Left ventricle myocardium inferior (tissue), 1 donor: ENCODE results near the gene EFCAB8. TPM values are rescaled to one million over a fixed set of nuclear protein-coding genes. Genes with fewer than 3 reads are reported as not detected.

Experiments used
- DNase-seq: peaks from one replicate; pipeline ENCODE4 v3.0.0-alpha.2; 2020
- H3K27ac ChIP-seq: fragments of 200-600 bp; replicated peaks from 2 replicates; pipeline ENCODE4 v1.8.0; 2021
- H3K27me3 ChIP-seq: fragments of 200-600 bp; 2 replicates; pipeline ENCODE4 v1.8.0; 2021; ENCODE audit warnings: low read depth
- H3K36me3 ChIP-seq: fragments of 200-600 bp; 2 replicates; pipeline ENCODE4 v1.8.0; 2021
- H3K4me1 ChIP-seq: fragments of 200-600 bp; 2 replicates; pipeline ENCODE4 v1.8.0; 2021
- H3K4me3 ChIP-seq: fragments of 200-600 bp; 2 replicates; pipeline ENCODE4 v1.8.0; 2021; ENCODE audit warnings: mild to moderate bottlenecking, moderate library complexity
- H3K9me3 ChIP-seq: fragments of 200-600 bp; replicated peaks from 2 replicates; pipeline ENCODE4 v1.8.0; 2021
- intact Hi-C: fragments of 100-400 bp; cut with micrococcal nuclease; formaldehyde crosslinking; loops from one replicate; pipeline ENCODE4 v1.11.0; 2022
- total RNA-seq: library from RNA; stranded (reverse); fragmentation: NEBNext Ultra II Directional; extraction: Animal tissue kit (Norgen Biotek cat#: 25700); gene quantifications from one replicate; pipeline ENCODE4 v1.2.1, GENCODE V29; 2021
- TF ChIP-seq, protein P1 (sequence below): fragments of 200-600 bp; IDR thresholded peaks from 2 replicates; pipeline ENCODE4 v1.8.0; 2021; ENCODE audit warnings: antibody characterized with exemption, mild to moderate bottlenecking, borderline replicate concordance
- donor health status: DM: no; HTN: yes; CAD: no; lungs with severe emphysema.

EFCAB8 gene
- total RNA-seq, 1 donor from 2014 or later = not detected

- intact Hi-C loops = no loop called here
- no peaks in the 10 kb centered on the region for H3K36me3 ChIP-seq
- no peaks in the 10 kb centered on the region for H3K9me3 ChIP-seq
- no peak for DNase-seq
- H3K27me3 ChIP-seq = no peaks in the 10 kb centered on the region
- no peaks in the 10 kb centered on the region for H3K4me1 ChIP-seq
- TF ChIP-seq, protein P1, sequence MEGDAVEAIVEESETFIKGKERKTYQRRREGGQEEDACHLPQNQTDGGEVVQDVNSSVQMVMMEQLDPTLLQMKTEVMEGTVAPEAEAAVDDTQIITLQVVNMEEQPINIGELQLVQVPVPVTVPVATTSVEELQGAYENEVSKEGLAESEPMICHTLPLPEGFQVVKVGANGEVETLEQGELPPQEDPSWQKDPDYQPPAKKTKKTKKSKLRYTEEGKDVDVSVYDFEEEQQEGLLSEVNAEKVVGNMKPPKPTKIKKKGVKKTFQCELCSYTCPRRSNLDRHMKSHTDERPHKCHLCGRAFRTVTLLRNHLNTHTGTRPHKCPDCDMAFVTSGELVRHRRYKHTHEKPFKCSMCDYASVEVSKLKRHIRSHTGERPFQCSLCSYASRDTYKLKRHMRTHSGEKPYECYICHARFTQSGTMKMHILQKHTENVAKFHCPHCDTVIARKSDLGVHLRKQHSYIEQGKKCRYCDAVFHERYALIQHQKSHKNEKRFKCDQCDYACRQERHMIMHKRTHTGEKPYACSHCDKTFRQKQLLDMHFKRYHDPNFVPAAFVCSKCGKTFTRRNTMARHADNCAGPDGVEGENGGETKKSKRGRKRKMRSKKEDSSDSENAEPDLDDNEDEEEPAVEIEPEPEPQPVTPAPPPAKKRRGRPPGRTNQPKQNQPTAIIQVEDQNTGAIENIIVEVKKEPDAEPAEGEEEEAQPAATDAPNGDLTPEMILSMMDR = no peak
- H3K27ac ChIP-seq = no peak overlapping the region
- no peak overlapping the region for H3K4me3 ChIP-seq
These were observed 33.4 kb downstream of the EFCAB8 start for GRCh38 chr20:32891926-32892660.

GRCh38 chr20:32893263-32894025 lies 34.7 kb downstream of the EFCAB8 start:
- no peaks in the 10 kb centered on the region for H3K36me3 ChIP-seq
- H3K27ac ChIP-seq = no peak overlapping the region
- intact Hi-C loops = no loop called here
- DNase-seq = no peak
- H3K4me3 ChIP-seq = no peak overlapping the region
- no peaks in the 10 kb centered on the region for H3K27me3 ChIP-seq
- no peaks in the 10 kb centered on the region for H3K9me3 ChIP-seq
- TF ChIP-seq, protein P1 = no peak
- H3K4me1 ChIP-seq = no peaks in the 10 kb centered on the region

GRCh38 chr20:32894026-32894483 lies 35.3 kb downstream of the EFCAB8 start:
- TF ChIP-seq, protein P1 = peak; percentile 50
- no peaks in the 10 kb centered on the region for H3K4me1 ChIP-seq
- no peaks in the 10 kb centered on the region for H3K36me3 ChIP-seq
- no peak for DNase-seq
- H3K27me3 ChIP-seq = no peaks in the 10 kb centered on the region
- intact Hi-C loops = no loop called here
- H3K9me3 ChIP-seq = no peaks in the 10 kb centered on the region
- H3K4me3 ChIP-seq = no peak overlapping the region
- H3K27ac ChIP-seq = no peak overlapping the region

GRCh38 chr20:32894711-32895355 lies 36.1 kb downstream of the EFCAB8 start:
- intact Hi-C loops = no loop called here
- TF ChIP-seq, protein P1 = no peak
- no peak for DNase-seq

GRCh38 chr20:32896521-32897280 lies 38.0 kb downstream of the EFCAB8 start:
- intact Hi-C loops = no loop called here
- no peaks in the 10 kb centered on the region for H3K36me3 ChIP-seq
- TF ChIP-seq, protein P1 = no peak
- no peak for DNase-seq
- H3K4me3 ChIP-seq = no peak overlapping the region
- no peaks in the 10 kb centered on the region for H3K9me3 ChIP-seq
- no peak overlapping the region for H3K27ac ChIP-seq
- H3K4me1 ChIP-seq = no peaks in the 10 kb centered on the region
- no peaks in the 10 kb centered on the region for H3K27me3 ChIP-seq

More at GRCh38 chr20:32894711-32895355, 36.1 kb downstream of the EFCAB8 start:
- Histone ChIP-seq H3K27ac (no peak overlapping the region), H3K4me1 (no peaks in the 10 kb centered on the region), H3K27me3 (no peaks in the 10 kb centered on the region), H3K36me3 (no peaks in the 10 kb centered on the region), H3K9me3 (no peaks in the 10 kb centered on the region), H3K4me3 (no peak overlapping the region)
